Activated naive CD8-positive, alpha-beta T cell treated with anti-CD3 and anti-CD28 coated beads for 36 hours (primary cell): Measurements from ENCODE around the gene AP2S1. TPM values are rescaled to one million over a fixed set of nuclear protein-coding genes. Genes with fewer than 3 reads are reported as not detected.
"Not testable (repeated sequence)": the region's sequence is repeated elsewhere in the genome, so short reads cannot be mapped to it uniquely, and the experiment has no call there.

Experiments
- DNase-seq: peaks from one replicate; pipeline ENCODE4 v3.0.0; 2021
- H3K27ac Mint-ChIP-seq: one replicate; pipeline ENCODE4 v1.8.0; 2022; ENCODE audit warnings: mild to moderate bottlenecking, moderate library complexity, mixed read lengths
- H3K27me3 Mint-ChIP-seq: one replicate; pipeline ENCODE4 v1.8.0; 2022; ENCODE audit warnings: mild to moderate bottlenecking, mixed read lengths
- H3K36me3 Mint-ChIP-seq: one replicate; pipeline ENCODE4 v1.8.0; 2021; ENCODE audit warnings: mild to moderate bottlenecking, mixed read lengths
- H3K4me1 Mint-ChIP-seq: one replicate; pipeline ENCODE4 v1.8.0; 2021; ENCODE audit warnings: mixed read lengths
- H3K4me3 Mint-ChIP-seq: one replicate; pipeline ENCODE4 v1.8.0; 2022; ENCODE audit warnings: mild to moderate bottlenecking, moderate library complexity, mixed read lengths
- H3K9me3 Mint-ChIP-seq: one replicate; pipeline ENCODE4 v1.8.0; 2022; ENCODE audit warnings: mixed read lengths
- total RNA-seq, 2 experiments: library from RNA; stranded (reverse); gene quantifications; one replicate each; pipeline ENCODE4 v1.2.3, GENCODE V29; 2021

AP2S1 gene
- total RNA-seq, 2 experiments from 2014 or later: 112 to 114 TPM

GRCh38 chr19:46809534-46810272 lies 40.9 kb downstream of the AP2S1 start:
- peaks cover 1% of the 10 kb centered on the region for H3K4me1 Mint-ChIP-seq
- H3K27ac Mint-ChIP-seq: no peak overlapping the region
- no peaks in the 10 kb centered on the region for H3K9me3 Mint-ChIP-seq
- no peak for DNase-seq
- H3K36me3 Mint-ChIP-seq: no peaks in the 10 kb centered on the region
- peaks cover 4% of the 10 kb centered on the region for H3K27me3 Mint-ChIP-seq
- H3K4me3 Mint-ChIP-seq: no peak overlapping the region

- H3K4me3 Mint-ChIP-seq: no peak overlapping the region
- H3K36me3 Mint-ChIP-seq: no peaks in the 10 kb centered on the region
- H3K4me1 Mint-ChIP-seq: no peaks in the 10 kb centered on the region
- H3K27me3 Mint-ChIP-seq: no peaks in the 10 kb centered on the region
- no peak for DNase-seq
- no peak overlapping the region for H3K27ac Mint-ChIP-seq
- H3K9me3 Mint-ChIP-seq: no peaks in the 10 kb centered on the region
Measured at GRCh38 chr19:46806656-46807055, 44.0 kb downstream of the AP2S1 start.

GRCh38 chr19:46804432-46804831 lies 46.2 kb downstream of the AP2S1 start:
- DNase-seq, H3K36me3 Mint-ChIP-seq, H3K4me3 Mint-ChIP-seq, H3K27ac Mint-ChIP-seq, H3K9me3 Mint-ChIP-seq, H3K4me1 Mint-ChIP-seq, H3K27me3 Mint-ChIP-seq: not testable (repeated sequence)

- Mint-ChIP-seq H3K4me3 (no peak overlapping the region), H3K27ac (no peak overlapping the region)
Measured at GRCh38 chr19:46803555-46803954, 47.1 kb downstream of the AP2S1 start.

DNA sequence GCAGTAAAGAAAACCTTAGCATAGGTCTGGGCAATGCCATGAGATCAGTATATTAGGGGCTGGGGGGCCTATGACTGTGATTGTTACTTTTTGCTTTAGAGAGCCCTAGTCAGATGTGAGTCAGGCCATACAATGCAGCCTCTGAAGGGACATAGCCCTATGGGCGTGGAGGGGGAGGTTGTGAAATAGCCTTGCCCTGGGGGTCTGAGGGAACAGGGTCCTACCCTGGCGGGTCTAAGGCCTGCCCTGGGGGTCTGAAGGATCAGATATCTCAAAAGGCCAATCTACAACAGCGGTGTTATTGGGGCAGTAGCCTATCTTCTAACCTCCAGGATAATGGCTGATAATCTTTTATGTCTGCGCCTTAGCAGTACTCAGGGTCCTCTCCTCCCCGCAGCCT lies 48.5 kb downstream of the AP2S1 start:
- Mint-ChIP-seq H3K36me3 (no peaks in the 10 kb centered on the region), H3K27ac (no peak overlapping the region), H3K4me1 (no peaks in the 10 kb centered on the region), H3K4me3 (no peak overlapping the region), H3K27me3 (no peaks in the 10 kb centered on the region), H3K9me3 (no peaks in the 10 kb centered on the region)
- DNase-seq: no peak

More at GRCh38 chr19:46803555-46803954, 47.1 kb downstream of the AP2S1 start:
- Mint-ChIP-seq H3K27me3 (no peaks in the 10 kb centered on the region), H3K4me1 (no peaks in the 10 kb centered on the region), H3K36me3 (no peaks in the 10 kb centered on the region), H3K9me3 (no peaks in the 10 kb centered on the region)
- no peak for DNase-seq

- Mint-ChIP-seq H3K9me3 (no peaks in the 10 kb centered on the region), H3K27me3 (no peaks in the 10 kb centered on the region), H3K4me3 (no peak overlapping the region), H3K4me1 (no peaks in the 10 kb centered on the region), H3K36me3 (no peaks in the 10 kb centered on the region), H3K27ac (no peak overlapping the region)
- DNase-seq: no peak
Measured at GRCh38 chr19:46798713-46799112, 51.9 kb downstream of the AP2S1 start.

DNA sequence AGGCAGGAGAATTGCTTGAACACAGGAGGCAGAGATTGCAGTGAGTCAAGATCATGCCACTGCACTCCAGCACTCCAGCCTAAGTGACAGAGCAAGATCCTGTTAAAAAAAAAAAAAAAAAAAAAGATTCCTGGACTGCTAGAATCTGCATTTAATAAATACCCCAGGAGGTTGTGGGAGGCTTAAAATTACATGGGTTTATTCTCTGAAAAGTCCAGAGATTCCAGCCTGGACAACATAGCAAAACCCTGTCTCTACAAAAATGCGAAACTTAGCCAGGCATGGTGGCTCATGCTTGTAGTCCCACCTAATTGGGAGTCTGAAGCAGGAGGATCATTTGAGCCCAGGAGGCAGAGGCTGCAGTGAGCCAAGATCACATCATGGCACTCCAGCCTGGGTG lies 52.8 kb downstream of the AP2S1 start:
- H3K9me3 Mint-ChIP-seq: no peaks in the 10 kb centered on the region
- H3K4me1 Mint-ChIP-seq: no peaks in the 10 kb centered on the region
- H3K36me3 Mint-ChIP-seq: no peaks in the 10 kb centered on the region
- DNase-seq: no peak
- H3K27ac Mint-ChIP-seq: no peak overlapping the region
- no peak overlapping the region for H3K4me3 Mint-ChIP-seq
- H3K27me3 Mint-ChIP-seq: no peaks in the 10 kb centered on the region

DNA sequence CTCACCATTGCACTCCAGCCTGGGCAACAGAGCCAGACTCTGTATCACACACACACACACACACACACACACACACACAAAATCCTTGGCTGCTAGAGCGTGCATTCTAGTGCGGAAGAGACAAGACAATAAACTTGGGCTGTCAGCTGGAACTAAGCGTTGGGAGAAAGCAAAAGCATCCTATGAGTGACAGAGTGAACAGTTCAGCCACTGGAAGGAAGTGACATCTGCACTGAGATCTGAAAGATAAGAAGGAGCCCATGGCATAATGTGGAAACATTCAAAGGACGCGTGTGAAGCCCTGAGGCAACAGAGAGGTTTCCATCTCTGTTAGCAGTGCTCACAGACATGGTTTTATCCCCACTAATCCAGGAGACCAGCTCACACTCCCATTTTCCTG lies 58.7 kb downstream of the AP2S1 start:
- Mint-ChIP-seq H3K27me3 (no peaks in the 10 kb centered on the region), H3K36me3 (peaks cover 10% of the 10 kb centered on the region), H3K4me1 (peaks cover 13% of the 10 kb centered on the region), H3K4me3 (no peak overlapping the region), H3K27ac (no peak overlapping the region), H3K9me3 (no peaks in the 10 kb centered on the region)
- DNase-seq: no peak

DNA sequence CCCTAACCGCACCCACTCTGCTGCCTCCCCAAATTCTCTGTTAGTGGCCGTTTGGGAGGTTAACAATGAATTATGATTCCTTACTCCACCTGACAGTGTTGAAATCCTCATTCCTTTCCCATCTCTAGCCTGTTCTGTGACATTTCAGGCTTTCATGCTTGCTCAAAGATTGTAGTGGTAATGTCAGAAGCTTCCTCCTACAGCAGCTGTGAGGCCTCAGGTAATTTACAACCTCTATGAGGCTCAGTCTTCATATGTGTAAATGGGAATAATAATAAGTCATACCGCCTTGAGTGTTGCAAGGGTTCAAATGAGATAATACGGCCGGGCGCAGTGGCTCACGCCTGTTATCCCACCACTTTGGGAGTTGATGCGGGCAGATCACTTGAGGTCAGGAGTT lies 61.3 kb downstream of the AP2S1 start:
- Mint-ChIP-seq H3K27me3 (no peaks in the 10 kb centered on the region), H3K9me3 (no peaks in the 10 kb centered on the region), H3K36me3 (peaks cover 36% of the 10 kb centered on the region), H3K4me1 (peaks cover 24% of the 10 kb centered on the region), H3K4me3 (no peak overlapping the region), H3K27ac (no peak overlapping the region)
- DNase-seq: no peak

DNA sequence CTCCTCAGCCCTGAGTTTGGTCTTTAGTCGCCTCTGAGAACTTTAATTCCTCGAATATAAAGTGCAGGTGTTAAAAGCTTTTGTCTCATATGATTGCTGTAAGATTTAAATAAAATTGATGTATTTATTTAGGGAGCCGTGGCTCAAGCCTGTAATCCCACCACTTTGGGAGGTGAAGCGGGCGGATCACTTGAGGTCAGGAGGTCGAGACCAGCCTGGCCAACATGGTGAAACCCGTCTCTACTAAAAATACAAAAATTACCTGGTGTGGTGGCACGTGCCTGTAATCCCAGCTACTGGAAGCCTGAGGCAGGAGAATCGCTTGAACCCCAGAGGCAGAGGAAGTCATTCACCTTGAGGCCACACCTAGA lies 61.7 kb downstream of the AP2S1 start:
- Mint-ChIP-seq H3K9me3 (no peaks in the 10 kb centered on the region), H3K4me1 (peaks cover 28% of the 10 kb centered on the region), H3K4me3 (peak overlapping the region; percentile 92), H3K36me3 (peaks cover 40% of the 10 kb centered on the region), H3K27me3 (no peaks in the 10 kb centered on the region), H3K27ac (peak overlapping the region; percentile 98)
- no peak for DNase-seq

DNA sequence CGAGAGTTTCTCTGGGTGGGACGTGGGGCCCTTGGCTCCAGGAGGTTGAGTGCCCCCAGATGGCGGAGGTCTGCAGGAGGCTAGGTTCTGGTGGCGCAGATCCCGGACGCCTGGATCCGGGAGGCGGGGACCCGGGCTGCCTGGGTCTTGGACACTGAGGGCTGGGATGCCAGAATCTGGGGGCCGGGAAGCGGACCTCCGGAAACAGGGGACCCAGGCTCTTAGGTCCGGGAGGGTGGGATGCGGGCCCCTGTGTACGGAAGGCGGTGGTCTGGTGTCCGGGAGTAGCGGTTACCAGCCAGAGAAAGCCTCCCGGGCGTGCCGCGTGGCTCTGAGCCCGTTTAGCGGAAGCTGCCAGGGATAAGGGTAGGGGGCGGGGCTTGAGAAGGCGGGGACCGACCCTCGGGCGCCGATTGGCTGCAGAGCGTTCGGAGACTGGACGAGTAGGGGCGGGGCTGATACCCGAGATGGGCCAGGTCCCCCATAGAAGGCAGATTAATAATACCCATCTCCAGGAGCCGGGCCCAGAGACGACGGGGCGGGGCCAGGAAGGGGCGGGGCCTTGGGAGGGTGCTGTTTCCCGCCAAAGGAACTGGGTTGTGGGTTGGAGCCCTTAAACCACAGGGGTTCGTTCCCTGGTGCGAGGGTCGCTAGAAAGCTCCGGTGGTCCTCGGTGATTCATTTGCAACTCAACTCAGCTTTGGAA lies 62.2 kb downstream of the AP2S1 start, which contains the start of gene SLC1A5:
SLC1A5 (minus strand) TSS at position 333 of the 706 bp plus-strand sequence. CDS start 629 bp downstream, outside the sequence.
- peak within 1 kb of the TSS; percentile 92 for H3K4me3 Mint-ChIP-seq

More for the DNA sequence above, 62.2 kb downstream of the AP2S1 start, which contains the start of gene SLC1A5:
- H3K27ac Mint-ChIP-seq: peak within 1 kb of the TSS; percentile 98
- H3K4me1 Mint-ChIP-seq: peaks cover 33% of the 10 kb centered on the region
- no peaks in the 10 kb centered on the region for H3K9me3 Mint-ChIP-seq
- peak; percentile 99 for DNase-seq
- no peaks in the 10 kb centered on the region for H3K27me3 Mint-ChIP-seq
- H3K36me3 Mint-ChIP-seq: peaks cover 45% of the 10 kb centered on the region

Other genes with a start within 250 kb of the AP2S1 start
- 100 to 1,000 TPM; 567 TPM for gene CALM3, start 249.5 kb downstream of the AP2S1 start, total RNA-seq
- 10 to 100 TPM; 43.9 to 46.7 TPM for gene PTGIR, start 225.8 kb downstream of the AP2S1 start, total RNA-seq
- 10 to 100 TPM; 20.4 to 21.3 TPM for gene GNG8, start 214.6 kb downstream of the AP2S1 start, total RNA-seq
- gene DACT3, start 189.7 kb downstream of the AP2S1 start, total RNA-seq: 1 to 10 TPM; 3.7 to 3.9 TPM
- 10 to 100 TPM; 68.6 to 76.2 TPM for gene PRKD2, start 133.7 kb downstream of the AP2S1 start, total RNA-seq
- gene FKRP, start 104.8 kb downstream of the AP2S1 start, total RNA-seq: 10 to 100 TPM; 17.3 to 18.8 TPM
- gene STRN4, start 104.4 kb downstream of the AP2S1 start, total RNA-seq: 10 to 100 TPM; 54.9 to 57.9 TPM
- 100 to 1,000 TPM; 299 to 309 TPM for gene SLC1A5, start 62.3 kb downstream of the AP2S1 start, total RNA-seq
- 10 to 100 TPM; 13.6 to 13.7 TPM for gene ARHGAP35, start 10.2 kb upstream of the AP2S1 start, total RNA-seq
- under 1 TPM; 0.52 to 0.91 TPM for gene NPAS1, start 169.0 kb upstream of the AP2S1 start, total RNA-seq
- gene TMEM160, start 197.8 kb upstream of the AP2S1 start, total RNA-seq: 10 to 100 TPM; 48.9 to 49.2 TPM